H9 (cell line): ENCODE data around the gene KAZN. TPM values are rescaled to one million over a fixed set of nuclear protein-coding genes. Genes with fewer than 3 reads are reported as not detected.
A peak's percentile ranks its signal among the peaks of the same experiment; 100 is the strongest.

Source experiments
- DNase-seq: peaks from one replicate; pipeline ENCODE4 v3.0.0-alpha.2; 2017
- H2AFZ ChIP-seq: one replicate; pipeline ENCODE4 v1.6.1; 2013; ENCODE audit warnings: mild to moderate bottlenecking, low read length, control low read depth, moderate library complexity
- H2AK5ac ChIP-seq: 2 replicates; pipeline ENCODE4 v1.6.1; 2013; ENCODE audit warnings: low read length, control low read depth, mixed read lengths; ENCODE audit not compliant: insufficient read length
- H2BK120ac ChIP-seq: one replicate; pipeline ENCODE4 v1.6.1; 2013; ENCODE audit warnings: low read depth, mild to moderate bottlenecking, low read length, control low read depth, inconsistent platforms; ENCODE audit not compliant: poor library complexity, severe bottlenecking
- H2BK12ac ChIP-seq: 2 replicates; pipeline ENCODE4 v1.6.1; 2013; ENCODE audit warnings: low read length, control low read depth, mixed read lengths, low read depth; ENCODE audit not compliant: insufficient read length
- H2BK15ac ChIP-seq: 2 replicates; pipeline ENCODE4 v1.6.1; 2013; ENCODE audit warnings: low read depth, low read length, control low read depth
- H2BK20ac ChIP-seq: one replicate; pipeline ENCODE4 v1.6.1; 2013; ENCODE audit warnings: low read depth, mild to moderate bottlenecking, low read length, control low read depth, inconsistent platforms; ENCODE audit not compliant: poor library complexity, severe bottlenecking
- H2BK5ac ChIP-seq: 2 replicates; pipeline ENCODE4 v1.6.1; 2013; ENCODE audit warnings: low read length, control low read depth, mixed read lengths; ENCODE audit not compliant: insufficient read length
- H3K14ac ChIP-seq: 2 replicates; pipeline ENCODE4 v1.6.1; 2013; ENCODE audit warnings: low read length, control low read depth; ENCODE audit not compliant: insufficient read depth
- H3K18ac ChIP-seq: 2 replicates; pipeline ENCODE4 v1.6.1; 2013; ENCODE audit warnings: low read depth, mild to moderate bottlenecking, mixed read lengths, low read length, control low read depth; ENCODE audit not compliant: insufficient read length
- H3K23ac ChIP-seq: 2 replicates; pipeline ENCODE4 v1.6.1; 2013; ENCODE audit warnings: low read length, control low read depth, mixed read lengths, low read depth; ENCODE audit not compliant: insufficient read length
- H3K23me2 ChIP-seq: 2 replicates; pipeline ENCODE4 v1.6.1; 2013; ENCODE audit warnings: low read depth, mild to moderate bottlenecking, mixed read lengths, low read length, control low read depth; ENCODE audit not compliant: insufficient read length, poor library complexity, severe bottlenecking
- H3K27ac ChIP-seq: 2 replicates; pipeline ENCODE4 v1.5.1; 2013; ENCODE audit warnings: low read length, control low read depth, mixed read lengths, low read depth; ENCODE audit not compliant: insufficient read length
- H3K27me3 ChIP-seq: 2 replicates; pipeline ENCODE4 v1.6.1; 2013; ENCODE audit warnings: low read length, control low read depth, inconsistent platforms; ENCODE audit not compliant: insufficient read depth
- H3K4ac ChIP-seq: 2 replicates; pipeline ENCODE4 v1.6.1; 2013; ENCODE audit warnings: low read depth, mild to moderate bottlenecking, control low read depth, inconsistent platforms, low read length, moderate library complexity
- H3K4me1 ChIP-seq: 2 replicates; pipeline ENCODE4 v1.6.1; 2013; ENCODE audit warnings: low read length, control low read depth, inconsistent platforms; ENCODE audit not compliant: insufficient read depth
- H3K4me2 ChIP-seq: 2 replicates; pipeline ENCODE4 v1.6.1; 2013; ENCODE audit warnings: low read length, control low read depth, mixed read lengths; ENCODE audit not compliant: insufficient read length, insufficient read depth
- H3K56ac ChIP-seq: 2 replicates; pipeline ENCODE4 v1.6.1; 2013; ENCODE audit warnings: low read depth, mild to moderate bottlenecking, mixed read lengths, low read length, control low read depth; ENCODE audit not compliant: insufficient read length
- H3K79me1 ChIP-seq: 2 replicates; pipeline ENCODE4 v1.6.1; 2013; ENCODE audit warnings: low read depth, mild to moderate bottlenecking, moderate library complexity, low read length, control low read depth, inconsistent platforms; ENCODE audit not compliant: insufficient read depth, poor library complexity, severe bottlenecking
- H3K79me2 ChIP-seq: 2 replicates; pipeline ENCODE4 v1.6.1; 2013; ENCODE audit warnings: low read length, control low read depth, inconsistent platforms; ENCODE audit not compliant: insufficient read depth
- H3K9ac ChIP-seq: 2 replicates; pipeline ENCODE4 v1.6.1; 2013; ENCODE audit warnings: low read length, control low read depth, mixed read lengths; ENCODE audit not compliant: insufficient read length; ENCODE audit errors: extremely low read depth
- H3K9me3 ChIP-seq: one replicate; pipeline ENCODE4 v1.6.1; 2013; ENCODE audit warnings: low read depth, low read length, inconsistent platforms; ENCODE audit not compliant: control insufficient read depth
- H3T11ph ChIP-seq: one replicate; pipeline ENCODE4 v1.6.1; 2013; ENCODE audit warnings: mild to moderate bottlenecking, low read length, control low read depth, inconsistent platforms
- H4K20me1 ChIP-seq: one replicate; pipeline ENCODE4 v1.6.1; 2013; ENCODE audit not compliant: control insufficient read depth, insufficient read length, insufficient read depth
- H4K5ac ChIP-seq: 2 replicates; pipeline ENCODE4 v1.6.1; 2013; ENCODE audit warnings: low read depth, mild to moderate bottlenecking, mixed read lengths, low read length, control low read depth; ENCODE audit not compliant: insufficient read length
- H4K8ac ChIP-seq: replicated peaks from 2 replicates; pipeline ENCODE4 v1.6.1; 2013; ENCODE audit warnings: low read length, control low read depth, mixed read lengths, low read depth; ENCODE audit not compliant: insufficient read length
- H4K91ac ChIP-seq: 2 replicates; pipeline ENCODE4 v1.6.1; 2013; ENCODE audit warnings: low read depth, mild to moderate bottlenecking, moderate library complexity, mixed read lengths, low read length, control low read depth; ENCODE audit not compliant: insufficient read length
- H3K27ac Mint-ChIP-seq, 3 experiments: 2 replicates in 2 of 3; 3 replicates in 1 of 3; pipeline ENCODE4 v1.8.0; 2020 to 2021; ENCODE audit warnings: mixed read lengths in 3 of 3, mild to moderate bottlenecking in 1 of 3, moderate library complexity in 1 of 3
- H3K27me3 Mint-ChIP-seq: 2 replicates; pipeline ENCODE4 v1.8.0; 2021; ENCODE audit warnings: low read depth, mild to moderate bottlenecking, moderate library complexity, mixed read lengths
- H3K36me3 Mint-ChIP-seq, 3 experiments: 2 replicates in 2 of 3; 3 replicates in 1 of 3; pipeline ENCODE4 v1.8.0; 2020 to 2021; ENCODE audit warnings: low read depth in 3 of 3, mixed read lengths in 3 of 3; ENCODE audit not compliant: insufficient read depth in 1 of 3
- H3K4me1 Mint-ChIP-seq, 2 experiments: 2 replicates each; pipeline ENCODE4 v1.8.0; 2020; ENCODE audit warnings: mixed read lengths in 2 of 2
- H3K4me3 Mint-ChIP-seq, 2 experiments: 2 replicates in 1 of 2; 3 replicates in 1 of 2; pipeline ENCODE4 v1.8.0; 2020 to 2021; ENCODE audit warnings: mild to moderate bottlenecking in 2 of 2, mixed read lengths in 2 of 2, moderate library complexity in 1 of 2
- H3K9me3 Mint-ChIP-seq, 2 experiments: 2 replicates in 1 of 2; 3 replicates in 1 of 2; pipeline ENCODE4 v1.8.0; 2020; ENCODE audit warnings: mild to moderate bottlenecking in 2 of 2, mixed read lengths in 2 of 2, moderate library complexity in 1 of 2
- WGBS: extraction: QIAGEN DNeasy Blood & Tissue Kit; methylation state at CpG from one replicate; pipeline ENCODE4 v1.1.7; 2013; ENCODE audit warnings: missing lambda C conversion rate, low lambda C conversion rate, mixed read lengths; ENCODE audit not compliant: insufficient read length; ENCODE audit errors: extremely low coverage; 5-methylcytosine and 5-hydroxymethylcytosine counted together
- total RNA-seq: library from RNA; stranded (reverse); gene quantifications from 2 replicates; pipeline ENCODE4 v1.2.1, GENCODE V29; 2021
- TF ChIP-seq, protein P1 (sequence below): fragments of 200-600 bp; sonication (generic); conservative IDR thresholded peaks from 3 replicates; pipeline ENCODE4 v1.8.0; 2021; ENCODE audit warnings: antibody characterized with exemption, mild to moderate bottlenecking

Gene KAZN
- total RNA-seq, 1 experiment from 2014 or later: 7.6 TPM

DNA sequence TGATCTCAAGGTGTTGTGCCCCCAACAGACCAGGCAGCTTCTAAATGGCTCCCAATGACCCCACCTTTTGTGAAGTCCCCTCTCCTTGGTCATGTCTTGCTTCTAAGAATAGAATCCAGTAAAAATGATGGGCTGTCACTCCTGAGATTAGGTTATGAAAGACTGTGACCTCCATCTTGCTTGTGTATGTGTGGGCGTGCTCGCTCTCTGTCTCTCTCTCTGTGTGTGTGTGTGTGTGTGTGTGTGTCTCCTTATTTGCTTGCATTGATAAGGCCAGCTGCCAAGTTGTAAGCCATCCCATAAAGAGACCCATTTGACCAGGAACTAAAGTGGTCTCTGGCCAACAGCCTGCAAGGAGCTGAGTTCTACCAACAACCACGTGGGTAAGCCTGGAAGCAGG, 532.1 kb downstream of the KAZN start:
- H3K4me1 Mint-ChIP-seq: peaks cover 10 to 12% of the 10 kb centered on the region in 2 experiments
- WGBS: no CpG with 5 or more reads among the region's 3 CpGs

More for the DNA sequence above, 532.1 kb downstream of the KAZN start:
- no peak for DNase-seq
- Mint-ChIP-seq H3K27me3 (peaks cover 24% of the 10 kb centered on the region), H3K9me3 (peaks cover 13 to 19% of the 10 kb centered on the region in 2 experiments), H3K27ac (no peak overlapping the region), H3K36me3 (peaks cover 5 to 10% (median 8%) of the 10 kb centered on the region in 3 experiments; a peak in 6 of 7 replicates), H3K4me3 (peak overlapping the region in 1 of 2 experiments; percentile 13; a peak in 1 of 5 replicates)
- H3K27me3 ChIP-seq: no peaks in the 10 kb centered on the region
- H3K4ac ChIP-seq: no peak overlapping the region
- H3K4me2 ChIP-seq: no peak overlapping the region
- H3T11ph ChIP-seq: no peak overlapping the region
- no peaks in the 10 kb centered on the region for H3K79me2 ChIP-seq
- no peak overlapping the region for H3K23ac ChIP-seq
- no peak overlapping the region for H2BK15ac ChIP-seq
- H2BK120ac ChIP-seq: no peak overlapping the region
- no peaks in the 10 kb centered on the region for H3K23me2 ChIP-seq
- H3K56ac ChIP-seq: no peak overlapping the region
- H3K27ac ChIP-seq: no peak overlapping the region
- no peak overlapping the region for H3K14ac ChIP-seq
- H2BK20ac ChIP-seq: no peak overlapping the region
- H3K4me1 ChIP-seq: no peaks in the 10 kb centered on the region
- H2AFZ ChIP-seq: no peak overlapping the region
- no peak overlapping the region for H4K5ac ChIP-seq
- TF ChIP-seq, protein P1, sequence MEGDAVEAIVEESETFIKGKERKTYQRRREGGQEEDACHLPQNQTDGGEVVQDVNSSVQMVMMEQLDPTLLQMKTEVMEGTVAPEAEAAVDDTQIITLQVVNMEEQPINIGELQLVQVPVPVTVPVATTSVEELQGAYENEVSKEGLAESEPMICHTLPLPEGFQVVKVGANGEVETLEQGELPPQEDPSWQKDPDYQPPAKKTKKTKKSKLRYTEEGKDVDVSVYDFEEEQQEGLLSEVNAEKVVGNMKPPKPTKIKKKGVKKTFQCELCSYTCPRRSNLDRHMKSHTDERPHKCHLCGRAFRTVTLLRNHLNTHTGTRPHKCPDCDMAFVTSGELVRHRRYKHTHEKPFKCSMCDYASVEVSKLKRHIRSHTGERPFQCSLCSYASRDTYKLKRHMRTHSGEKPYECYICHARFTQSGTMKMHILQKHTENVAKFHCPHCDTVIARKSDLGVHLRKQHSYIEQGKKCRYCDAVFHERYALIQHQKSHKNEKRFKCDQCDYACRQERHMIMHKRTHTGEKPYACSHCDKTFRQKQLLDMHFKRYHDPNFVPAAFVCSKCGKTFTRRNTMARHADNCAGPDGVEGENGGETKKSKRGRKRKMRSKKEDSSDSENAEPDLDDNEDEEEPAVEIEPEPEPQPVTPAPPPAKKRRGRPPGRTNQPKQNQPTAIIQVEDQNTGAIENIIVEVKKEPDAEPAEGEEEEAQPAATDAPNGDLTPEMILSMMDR: no peak
- no peak overlapping the region for H3K18ac ChIP-seq
- no peaks in the 10 kb centered on the region for H3K79me1 ChIP-seq
- no peaks in the 10 kb centered on the region for H3K9me3 ChIP-seq
- no peak overlapping the region for H3K9ac ChIP-seq
- no peak overlapping the region for H4K8ac ChIP-seq
- no peak overlapping the region for H2BK5ac ChIP-seq
- H2AK5ac ChIP-seq: no peak overlapping the region
- H2BK12ac ChIP-seq: no peak overlapping the region
- no peaks in the 10 kb centered on the region for H4K20me1 ChIP-seq
- H4K91ac ChIP-seq: no peak overlapping the region
